GM23338 (cell line): ENCODE measurements around the gene BRSK2. TPM values are rescaled to one million over a fixed set of nuclear protein-coding genes. Genes with fewer than 3 reads are reported as not detected.

Experiments used
- ATAC-seq: fragments of 200-7000 bp; cut with Tn5 transposase; 3 replicates; pipeline ENCODE4 v1.9.1; 2020
- DNase-seq: peaks from one replicate; pipeline ENCODE4 v3.0.0-alpha.2; 2015; ENCODE audit warnings: low spot score
- H2AFZ ChIP-seq: fragments of 200-600 bp; sonication (generic); 2 replicates; pipeline ENCODE4 v1.8.0; 2016; ENCODE audit warnings: antibody characterized with exemption, mild to moderate bottlenecking, moderate library complexity
- H3F3A ChIP-seq: fragments of 200-600 bp; sonication (generic); replicated peaks from 2 replicates; pipeline ENCODE4 v1.8.0; 2017; ENCODE audit warnings: antibody characterized with exemption, mixed run types, low read depth
- H3K27ac ChIP-seq: fragments of 200-600 bp; sonication (generic); 2 replicates; pipeline ENCODE4 v1.6.1; 2016; ENCODE audit warnings: low read depth
- H3K27me3 ChIP-seq: fragments of 200-600 bp; sonication (generic); 2 replicates; pipeline ENCODE4 v1.8.0; 2016; ENCODE audit warnings: mild to moderate bottlenecking, mixed run types, moderate library complexity; ENCODE audit not compliant: insufficient read depth
- H3K36me3 ChIP-seq: fragments of 200-600 bp; sonication (generic); 2 replicates; pipeline ENCODE4 v1.8.0; 2016; ENCODE audit warnings: mild to moderate bottlenecking; ENCODE audit not compliant: insufficient read depth
- H3K4me1 ChIP-seq: fragments of 200-600 bp; sonication (generic); 2 replicates; pipeline ENCODE4 v1.8.0; 2016; ENCODE audit warnings: mild to moderate bottlenecking, moderate library complexity; ENCODE audit not compliant: insufficient read depth
- H3K4me2 ChIP-seq: fragments of 200-600 bp; sonication (generic); 2 replicates; pipeline ENCODE4 v1.7.1; 2017; ENCODE audit warnings: mixed run types
- H3K4me3 ChIP-seq: fragments of 200-600 bp; sonication (generic); 2 replicates; pipeline ENCODE4 v1.6.1; 2016; ENCODE audit warnings: mixed run types
- H3K79me2 ChIP-seq: fragments of 200-600 bp; sonication (generic); replicated peaks from 2 replicates; pipeline ENCODE4 v1.8.0; 2017; ENCODE audit warnings: mild to moderate bottlenecking; ENCODE audit not compliant: insufficient read depth
- H3K9me2 ChIP-seq: fragments of 200-600 bp; sonication (generic); 2 replicates; pipeline ENCODE4 v1.8.0; 2017; ENCODE audit not compliant: insufficient read depth
- H4K20me1 ChIP-seq: fragments of 200-600 bp; sonication (generic); replicated peaks from 2 replicates; pipeline ENCODE4 v1.8.0; 2017; ENCODE audit warnings: mild to moderate bottlenecking; ENCODE audit not compliant: insufficient read depth
- H3K27ac Mint-ChIP-seq: 2 replicates; pipeline ENCODE4 v1.8.0; 2020; ENCODE audit warnings: inconsistent platforms, mild to moderate bottlenecking, moderate library complexity, mixed read lengths
- H3K27me3 Mint-ChIP-seq: 3 replicates; pipeline ENCODE4 v1.8.0; 2022; ENCODE audit warnings: low read depth, mild to moderate bottlenecking, moderate library complexity, mixed read lengths, inconsistent platforms; ENCODE audit not compliant: insufficient read depth, poor library complexity
- H3K36me3 Mint-ChIP-seq: 3 replicates; pipeline ENCODE4 v1.8.0; 2021; ENCODE audit warnings: low read depth, mild to moderate bottlenecking, inconsistent platforms, moderate library complexity, mixed read lengths
- H3K4me1 Mint-ChIP-seq: 3 replicates; pipeline ENCODE4 v1.8.0; 2020; ENCODE audit warnings: mild to moderate bottlenecking, inconsistent platforms, mixed read lengths
- H3K4me3 Mint-ChIP-seq: 3 replicates; pipeline ENCODE4 v1.8.0; 2021; ENCODE audit warnings: moderate library complexity, mild to moderate bottlenecking, inconsistent platforms, mixed read lengths
- H3K9me3 Mint-ChIP-seq: 3 replicates; pipeline ENCODE4 v1.8.0; 2020; ENCODE audit warnings: moderate library complexity, mild to moderate bottlenecking, inconsistent platforms, mixed read lengths
- CREB1 ChIP-seq: fragments of 250-450 bp; sonication (Bioruptor Pico); IDR thresholded peaks from 2 replicates; pipeline ENCODE4 v1.5.0; 2020; ENCODE audit warnings: low read depth, mild to moderate bottlenecking, moderate library complexity
- EZH2 ChIP-seq: fragments of 200-600 bp; sonication (generic); IDR thresholded peaks from one replicate; pipeline ENCODE4 v1.8.0; 2017; ENCODE audit warnings: antibody characterized with exemption, mild to moderate bottlenecking, low read depth; ENCODE audit not compliant: unreplicated experiment
- EZH2phosphoT487 ChIP-seq: fragments of 200-600 bp; sonication (generic); IDR thresholded peaks from one replicate; pipeline ENCODE4 v1.8.1; 2018; ENCODE audit warnings: antibody characterized with exemption; ENCODE audit not compliant: unreplicated experiment
- JUNB ChIP-seq: IDR thresholded peaks from one replicate; pipeline ENCODE4 v1.6.1; 2016; ENCODE audit warnings: antibody characterized with exemption; ENCODE audit not compliant: unreplicated experiment
- NANOG ChIP-seq: IDR thresholded peaks from 2 replicates; pipeline ENCODE4 v1.6.1; 2016; ENCODE audit warnings: antibody characterized with exemption, borderline replicate concordance
- ZNF114 ChIP-seq: fragments of 250-450 bp; sonication (Bioruptor Pico); IDR thresholded peaks from 2 replicates; pipeline ENCODE4 v1.5.0; 2020; ENCODE audit warnings: mild to moderate bottlenecking, moderate library complexity
- ZNF331 ChIP-seq: fragments of 250-450 bp; sonication (Bioruptor Pico); IDR thresholded peaks from 2 replicates; pipeline ENCODE4 v1.5.0; 2020; ENCODE audit warnings: low read depth, mild to moderate bottlenecking, moderate library complexity
- polyA plus RNA-seq: library from polyadenylated mRNA; unstranded; fragments of >200 nt; fragmentation: Nextera tagmentation; extraction: Ambion mirVana; gene quantifications from 2 replicates; pipeline ENCODE4 v1.2.1, GENCODE V29; 2016
- total RNA-seq: library from RNA; depleted of rRNA; stranded (reverse); fragments of >200 nt; shearing (Covaris generic); gene quantifications from 2 replicates; pipeline ENCODE4 v1.2.3, GENCODE V29; 2014
- TF ChIP-seq, protein P1 (sequence below): IDR thresholded peaks from one replicate; pipeline ENCODE4 v1.6.1; 2018; ENCODE audit warnings: antibody characterized with exemption; ENCODE audit not compliant: unreplicated experiment
- TF ChIP-seq, protein P2 (sequence below): fragments of 250-450 bp; sonication (Bioruptor Pico); IDR thresholded peaks from 2 replicates; pipeline ENCODE4 v1.5.0; 2020; ENCODE audit warnings: mild to moderate bottlenecking, moderate library complexity
- TF ChIP-seq, protein P3 (sequence below): IDR thresholded peaks from 2 replicates; pipeline ENCODE4 v1.6.1; 2016; ENCODE audit warnings: antibody characterized with exemption
- TF ChIP-seq, protein P4 (sequence below), 2 experiments: fragments of 200-600 bp in 1 of 2; sonication (generic) in 1 of 2; conservative IDR thresholded peaks; 2 replicates each; pipeline versions ENCODE4 v1.5.1 to v1.6.1; 2016 to 2017; ENCODE audit warnings: antibody characterized with exemption in 2 of 2, low read depth in 2 of 2, mild to moderate bottlenecking in 2 of 2, moderate library complexity in 1 of 2

BRSK2 gene
- total and polyA plus RNA-seq, 2 experiments from 2014 or later = 7.2 to 20.3 TPM

DNA sequence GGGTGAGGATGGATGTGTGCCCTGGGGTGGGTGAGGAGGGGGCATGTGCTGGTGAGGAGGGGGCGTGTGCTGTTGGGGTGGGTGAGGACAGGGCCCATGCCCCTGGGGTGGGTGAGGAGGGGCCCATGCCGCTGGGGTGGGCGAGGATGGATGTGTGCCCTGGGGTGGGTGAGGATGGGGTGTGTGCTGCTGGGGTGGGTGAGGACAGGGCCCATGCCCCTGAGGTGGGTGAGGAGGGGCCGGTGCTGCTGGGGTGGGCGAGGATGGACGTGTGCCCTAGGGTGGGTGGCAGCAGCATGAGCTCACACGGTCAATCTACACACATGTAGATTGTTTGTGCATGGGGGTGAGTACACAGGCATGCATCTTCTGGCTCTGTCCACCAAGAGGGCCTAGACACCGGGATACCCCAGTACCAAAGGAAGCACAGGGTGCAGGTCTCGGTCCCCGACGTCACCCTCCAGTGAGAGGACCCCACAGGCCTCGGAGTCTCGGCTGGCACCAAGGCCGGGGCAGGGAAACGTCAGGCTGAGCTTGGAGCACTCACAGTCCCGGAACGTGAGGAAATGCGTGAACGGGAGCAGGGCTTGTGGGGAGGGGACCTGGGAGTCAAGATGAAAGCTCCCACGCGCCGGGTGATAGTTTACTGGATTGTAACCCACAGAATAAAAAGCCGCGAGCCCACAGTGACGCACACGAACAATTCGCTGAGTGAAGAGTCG is 42.9 kb upstream of the BRSK2 start:
- Histone ChIP-seq H3K27ac (no peak overlapping the region), H3K27me3 (no peaks in the 10 kb centered on the region), H3F3A (no peaks in the 10 kb centered on the region), H3K9me2 (no peaks in the 10 kb centered on the region), H3K79me2 (no peaks in the 10 kb centered on the region), H3K4me3 (no peak overlapping the region), H2AFZ (no peak overlapping the region), H3K36me3 (no peaks in the 10 kb centered on the region), H3K4me2 (no peak overlapping the region), H4K20me1 (no peaks in the 10 kb centered on the region), H3K4me1 (no peaks in the 10 kb centered on the region)
- H3K36me3 Mint-ChIP-seq = no peaks in the 10 kb centered on the region
- DNase-seq (no peak), ATAC-seq (no peak)
- H3K4me3 Mint-ChIP-seq = no peak overlapping the region
- H3K4me1 Mint-ChIP-seq = peaks cover 5% of the 10 kb centered on the region; the same call in 2 of the 3 replicates
- no peaks in the 10 kb centered on the region; the same call in 2 of the 3 replicates for H3K9me3 Mint-ChIP-seq
- TF ChIP-seq, protein P1, sequence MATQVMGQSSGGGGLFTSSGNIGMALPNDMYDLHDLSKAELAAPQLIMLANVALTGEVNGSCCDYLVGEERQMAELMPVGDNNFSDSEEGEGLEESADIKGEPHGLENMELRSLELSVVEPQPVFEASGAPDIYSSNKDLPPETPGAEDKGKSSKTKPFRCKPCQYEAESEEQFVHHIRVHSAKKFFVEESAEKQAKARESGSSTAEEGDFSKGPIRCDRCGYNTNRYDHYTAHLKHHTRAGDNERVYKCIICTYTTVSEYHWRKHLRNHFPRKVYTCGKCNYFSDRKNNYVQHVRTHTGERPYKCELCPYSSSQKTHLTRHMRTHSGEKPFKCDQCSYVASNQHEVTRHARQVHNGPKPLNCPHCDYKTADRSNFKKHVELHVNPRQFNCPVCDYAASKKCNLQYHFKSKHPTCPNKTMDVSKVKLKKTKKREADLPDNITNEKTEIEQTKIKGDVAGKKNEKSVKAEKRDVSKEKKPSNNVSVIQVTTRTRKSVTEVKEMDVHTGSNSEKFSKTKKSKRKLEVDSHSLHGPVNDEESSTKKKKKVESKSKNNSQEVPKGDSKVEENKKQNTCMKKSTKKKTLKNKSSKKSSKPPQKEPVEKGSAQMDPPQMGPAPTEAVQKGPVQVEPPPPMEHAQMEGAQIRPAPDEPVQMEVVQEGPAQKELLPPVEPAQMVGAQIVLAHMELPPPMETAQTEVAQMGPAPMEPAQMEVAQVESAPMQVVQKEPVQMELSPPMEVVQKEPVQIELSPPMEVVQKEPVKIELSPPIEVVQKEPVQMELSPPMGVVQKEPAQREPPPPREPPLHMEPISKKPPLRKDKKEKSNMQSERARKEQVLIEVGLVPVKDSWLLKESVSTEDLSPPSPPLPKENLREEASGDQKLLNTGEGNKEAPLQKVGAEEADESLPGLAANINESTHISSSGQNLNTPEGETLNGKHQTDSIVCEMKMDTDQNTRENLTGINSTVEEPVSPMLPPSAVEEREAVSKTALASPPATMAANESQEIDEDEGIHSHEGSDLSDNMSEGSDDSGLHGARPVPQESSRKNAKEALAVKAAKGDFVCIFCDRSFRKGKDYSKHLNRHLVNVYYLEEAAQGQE = no peak
- TF ChIP-seq ZNF114 (CRISPR knock-in tag) = no peak
- no peak for TF ChIP-seq NANOG
- TF ChIP-seq EZH2 = no peak
- TF ChIP-seq, protein P2, sequence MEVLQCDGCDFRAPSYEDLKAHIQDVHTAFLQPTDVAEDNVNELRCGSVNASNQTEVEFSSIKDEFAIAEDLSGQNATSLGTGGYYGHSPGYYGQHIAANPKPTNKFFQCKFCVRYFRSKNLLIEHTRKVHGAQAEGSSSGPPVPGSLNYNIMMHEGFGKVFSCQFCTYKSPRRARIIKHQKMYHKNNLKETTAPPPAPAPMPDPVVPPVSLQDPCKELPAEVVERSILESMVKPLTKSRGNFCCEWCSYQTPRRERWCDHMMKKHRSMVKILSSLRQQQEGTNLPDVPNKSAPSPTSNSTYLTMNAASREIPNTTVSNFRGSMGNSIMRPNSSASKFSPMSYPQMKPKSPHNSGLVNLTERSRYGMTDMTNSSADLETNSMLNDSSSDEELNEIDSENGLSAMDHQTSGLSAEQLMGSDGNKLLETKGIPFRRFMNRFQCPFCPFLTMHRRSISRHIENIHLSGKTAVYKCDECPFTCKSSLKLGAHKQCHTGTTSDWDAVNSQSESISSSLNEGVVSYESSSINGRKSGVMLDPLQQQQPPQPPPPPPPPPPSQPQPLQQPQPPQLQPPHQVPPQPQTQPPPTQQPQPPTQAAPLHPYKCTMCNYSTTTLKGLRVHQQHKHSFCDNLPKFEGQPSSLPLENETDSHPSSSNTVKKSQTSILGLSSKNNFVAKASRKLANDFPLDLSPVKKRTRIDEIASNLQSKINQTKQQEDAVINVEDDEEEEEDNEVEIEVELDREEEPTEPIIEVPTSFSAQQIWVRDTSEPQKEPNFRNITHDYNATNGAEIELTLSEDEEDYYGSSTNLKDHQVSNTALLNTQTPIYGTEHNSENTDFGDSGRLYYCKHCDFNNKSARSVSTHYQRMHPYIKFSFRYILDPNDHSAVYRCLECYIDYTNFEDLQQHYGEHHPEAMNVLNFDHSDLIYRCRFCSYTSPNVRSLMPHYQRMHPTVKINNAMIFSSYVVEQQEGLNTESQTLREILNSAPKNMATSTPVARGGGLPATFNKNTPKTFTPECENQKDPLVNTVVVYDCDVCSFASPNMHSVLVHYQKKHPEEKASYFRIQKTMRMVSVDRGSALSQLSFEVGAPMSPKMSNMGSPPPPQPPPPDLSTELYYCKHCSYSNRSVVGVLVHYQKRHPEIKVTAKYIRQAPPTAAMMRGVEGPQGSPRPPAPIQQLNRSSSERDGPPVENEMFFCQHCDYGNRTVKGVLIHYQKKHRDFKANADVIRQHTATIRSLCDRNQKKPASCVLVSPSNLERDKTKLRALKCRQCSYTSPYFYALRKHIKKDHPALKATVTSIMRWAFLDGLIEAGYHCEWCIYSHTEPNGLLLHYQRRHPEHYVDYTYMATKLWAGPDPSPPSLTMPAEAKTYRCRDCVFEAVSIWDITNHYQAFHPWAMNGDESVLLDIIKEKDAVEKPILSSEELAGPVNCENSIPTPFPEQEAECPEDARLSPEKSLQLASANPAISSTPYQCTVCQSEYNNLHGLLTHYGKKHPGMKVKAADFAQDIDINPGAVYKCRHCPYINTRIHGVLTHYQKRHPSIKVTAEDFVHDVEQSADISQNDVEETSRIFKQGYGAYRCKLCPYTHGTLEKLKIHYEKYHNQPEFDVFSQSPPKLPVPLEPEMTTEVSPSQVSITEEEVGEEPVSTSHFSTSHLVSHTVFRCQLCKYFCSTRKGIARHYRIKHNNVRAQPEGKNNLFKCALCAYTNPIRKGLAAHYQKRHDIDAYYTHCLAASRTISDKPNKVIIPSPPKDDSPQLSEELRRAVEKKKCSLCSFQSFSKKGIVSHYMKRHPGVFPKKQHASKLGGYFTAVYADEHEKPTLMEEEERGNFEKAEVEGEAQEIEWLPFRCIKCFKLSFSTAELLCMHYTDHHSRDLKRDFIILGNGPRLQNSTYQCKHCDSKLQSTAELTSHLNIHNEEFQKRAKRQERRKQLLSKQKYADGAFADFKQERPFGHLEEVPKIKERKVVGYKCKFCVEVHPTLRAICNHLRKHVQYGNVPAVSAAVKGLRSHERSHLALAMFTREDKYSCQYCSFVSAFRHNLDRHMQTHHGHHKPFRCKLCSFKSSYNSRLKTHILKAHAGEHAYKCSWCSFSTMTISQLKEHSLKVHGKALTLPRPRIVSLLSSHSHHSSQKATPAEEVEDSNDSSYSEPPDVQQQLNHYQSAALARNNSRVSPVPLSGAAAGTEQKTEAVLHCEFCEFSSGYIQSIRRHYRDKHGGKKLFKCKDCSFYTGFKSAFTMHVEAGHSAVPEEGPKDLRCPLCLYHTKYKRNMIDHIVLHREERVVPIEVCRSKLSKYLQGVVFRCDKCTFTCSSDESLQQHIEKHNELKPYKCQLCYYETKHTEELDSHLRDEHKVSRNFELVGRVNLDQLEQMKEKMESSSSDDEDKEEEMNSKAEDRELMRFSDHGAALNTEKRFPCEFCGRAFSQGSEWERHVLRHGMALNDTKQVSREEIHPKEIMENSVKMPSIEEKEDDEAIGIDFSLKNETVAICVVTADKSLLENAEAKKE (CRISPR knock-in tag) = no peak
- no peak for TF ChIP-seq CREB1 (CRISPR knock-in tag)
- TF ChIP-seq, protein P3, sequence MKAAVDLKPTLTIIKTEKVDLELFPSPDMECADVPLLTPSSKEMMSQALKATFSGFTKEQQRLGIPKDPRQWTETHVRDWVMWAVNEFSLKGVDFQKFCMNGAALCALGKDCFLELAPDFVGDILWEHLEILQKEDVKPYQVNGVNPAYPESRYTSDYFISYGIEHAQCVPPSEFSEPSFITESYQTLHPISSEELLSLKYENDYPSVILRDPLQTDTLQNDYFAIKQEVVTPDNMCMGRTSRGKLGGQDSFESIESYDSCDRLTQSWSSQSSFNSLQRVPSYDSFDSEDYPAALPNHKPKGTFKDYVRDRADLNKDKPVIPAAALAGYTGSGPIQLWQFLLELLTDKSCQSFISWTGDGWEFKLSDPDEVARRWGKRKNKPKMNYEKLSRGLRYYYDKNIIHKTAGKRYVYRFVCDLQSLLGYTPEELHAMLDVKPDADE = no peak
- no peak for TF ChIP-seq EZH2phosphoT487
- TF ChIP-seq, protein P4, sequence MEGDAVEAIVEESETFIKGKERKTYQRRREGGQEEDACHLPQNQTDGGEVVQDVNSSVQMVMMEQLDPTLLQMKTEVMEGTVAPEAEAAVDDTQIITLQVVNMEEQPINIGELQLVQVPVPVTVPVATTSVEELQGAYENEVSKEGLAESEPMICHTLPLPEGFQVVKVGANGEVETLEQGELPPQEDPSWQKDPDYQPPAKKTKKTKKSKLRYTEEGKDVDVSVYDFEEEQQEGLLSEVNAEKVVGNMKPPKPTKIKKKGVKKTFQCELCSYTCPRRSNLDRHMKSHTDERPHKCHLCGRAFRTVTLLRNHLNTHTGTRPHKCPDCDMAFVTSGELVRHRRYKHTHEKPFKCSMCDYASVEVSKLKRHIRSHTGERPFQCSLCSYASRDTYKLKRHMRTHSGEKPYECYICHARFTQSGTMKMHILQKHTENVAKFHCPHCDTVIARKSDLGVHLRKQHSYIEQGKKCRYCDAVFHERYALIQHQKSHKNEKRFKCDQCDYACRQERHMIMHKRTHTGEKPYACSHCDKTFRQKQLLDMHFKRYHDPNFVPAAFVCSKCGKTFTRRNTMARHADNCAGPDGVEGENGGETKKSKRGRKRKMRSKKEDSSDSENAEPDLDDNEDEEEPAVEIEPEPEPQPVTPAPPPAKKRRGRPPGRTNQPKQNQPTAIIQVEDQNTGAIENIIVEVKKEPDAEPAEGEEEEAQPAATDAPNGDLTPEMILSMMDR (conservative IDR thresholded peaks at IDR 0.05; ENCODE audit: low read depth in 2 of 2) = no peak
- no peak for TF ChIP-seq ZNF331
- no peak for TF ChIP-seq JUNB
- H3K27ac Mint-ChIP-seq = no peak overlapping the region
- peaks cover 7% of the 10 kb centered on the region for H3K27me3 Mint-ChIP-seq
